ENCODE results near the gene NIPAL3. TPM values are rescaled to one million over a fixed set of nuclear protein-coding genes. Genes with fewer than 3 reads are reported as not detected.

Gene NIPAL3
- total RNA-seq, 1 experiment from 2014 or later: 7.7 TPM

DNA sequence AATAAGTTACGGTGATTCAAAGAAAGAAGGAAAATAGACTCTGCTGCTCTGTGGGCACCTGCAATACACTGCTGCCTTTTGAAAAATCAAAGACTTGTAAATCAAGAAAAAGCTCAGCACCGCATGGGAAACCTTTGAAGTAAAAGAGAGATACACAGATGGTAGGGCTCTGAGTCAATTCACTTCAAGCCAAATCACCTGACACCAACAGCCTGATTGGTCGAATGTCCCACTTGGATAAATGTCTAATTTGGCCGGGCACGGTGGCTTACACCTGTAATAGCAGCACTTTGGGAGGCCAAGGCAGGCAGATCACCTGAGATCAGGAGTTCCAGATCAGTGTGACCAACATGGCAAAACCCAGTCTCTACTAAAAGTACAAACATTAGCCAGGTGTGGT lies 67.8 kb downstream of the NIPAL3 start:
- H2AFZ ChIP-seq (ENCODE audit: low read length): no peak overlapping the region
- WGBS (ENCODE audit: extremely low coverage, insufficient read length, low lambda C conversion rate): no CpG with 5 or more reads among the region's 5 CpGs
- H3K9me3 Mint-ChIP-seq: peaks cover 1 to 3% of the 10 kb centered on the region in 2 experiments; a peak in 2 of 5 replicates

More for the DNA sequence above, 67.8 kb downstream of the NIPAL3 start:
- no peak overlapping the region for H3T11ph ChIP-seq (ENCODE audit: low read length)
- no peak overlapping the region for H4K8ac ChIP-seq (replicated peaks; ENCODE audit: insufficient read length, low read depth, low read length)
- H3K56ac ChIP-seq (ENCODE audit: insufficient read length, low read depth, low read length): no peak overlapping the region
- peaks cover 8 to 10% of the 10 kb centered on the region in 2 experiments for H3K4me1 Mint-ChIP-seq
- no peak overlapping the region for H3K27ac Mint-ChIP-seq
- H3K79me1 ChIP-seq (ENCODE audit: insufficient read depth, low read depth, low read length, poor library complexity, severe bottlenecking): no peaks in the 10 kb centered on the region
- H3K27me3 Mint-ChIP-seq (ENCODE audit: low read depth): no peaks in the 10 kb centered on the region
- no peak overlapping the region for H3K4ac ChIP-seq (ENCODE audit: low read depth, low read length)
- H3K9me3 ChIP-seq (ENCODE audit: control insufficient read depth, low read depth, low read length): no peaks in the 10 kb centered on the region
- H3K18ac ChIP-seq (ENCODE audit: insufficient read length, low read depth, low read length): no peak overlapping the region
- H2BK12ac ChIP-seq (ENCODE audit: insufficient read length, low read depth, low read length): no peak overlapping the region
- H3K4me2 ChIP-seq (ENCODE audit: insufficient read depth, insufficient read length, low read length): no peak overlapping the region
- H3K9ac ChIP-seq (ENCODE audit: extremely low read depth, insufficient read length, low read length): no peak overlapping the region
- no peak overlapping the region for H3K4me3 Mint-ChIP-seq
- no peaks in the 10 kb centered on the region; a peak in 1 of 7 replicates for H3K36me3 Mint-ChIP-seq (ENCODE audit: insufficient read depth in 1 of 3, low read depth in 3 of 3)
- no peak overlapping the region for H4K91ac ChIP-seq (ENCODE audit: insufficient read length, low read depth, low read length)
- H2BK120ac ChIP-seq (ENCODE audit: low read depth, low read length, poor library complexity, severe bottlenecking): no peak overlapping the region
- H3K23me2 ChIP-seq (ENCODE audit: insufficient read length, low read depth, low read length, poor library complexity, severe bottlenecking): no peaks in the 10 kb centered on the region
- no peak overlapping the region for H2BK15ac ChIP-seq (ENCODE audit: low read depth, low read length)
- H3K27ac ChIP-seq (ENCODE audit: insufficient read length, low read depth, low read length): no peak overlapping the region
- no peak overlapping the region for H3K14ac ChIP-seq (ENCODE audit: insufficient read depth, low read length)
- no peaks in the 10 kb centered on the region for H4K20me1 ChIP-seq (ENCODE audit: control insufficient read depth, insufficient read depth, insufficient read length)
- H3K27me3 ChIP-seq (ENCODE audit: insufficient read depth, low read length): no peaks in the 10 kb centered on the region
- no peaks in the 10 kb centered on the region for H3K79me2 ChIP-seq (ENCODE audit: insufficient read depth, low read length)
- H2BK5ac ChIP-seq (ENCODE audit: insufficient read length, low read length): no peak overlapping the region
- no peak for DNase-seq
- H2AK5ac ChIP-seq (ENCODE audit: insufficient read length, low read length): no peak overlapping the region
- H4K5ac ChIP-seq (ENCODE audit: insufficient read length, low read depth, low read length): no peak overlapping the region
- H3K4me1 ChIP-seq (ENCODE audit: insufficient read depth, low read length): peaks cover 4% of the 10 kb centered on the region; the same call in 1 of the 2 replicates
- H2BK20ac ChIP-seq (ENCODE audit: low read depth, low read length, poor library complexity, severe bottlenecking): no peak overlapping the region
- TF ChIP-seq, protein P1, sequence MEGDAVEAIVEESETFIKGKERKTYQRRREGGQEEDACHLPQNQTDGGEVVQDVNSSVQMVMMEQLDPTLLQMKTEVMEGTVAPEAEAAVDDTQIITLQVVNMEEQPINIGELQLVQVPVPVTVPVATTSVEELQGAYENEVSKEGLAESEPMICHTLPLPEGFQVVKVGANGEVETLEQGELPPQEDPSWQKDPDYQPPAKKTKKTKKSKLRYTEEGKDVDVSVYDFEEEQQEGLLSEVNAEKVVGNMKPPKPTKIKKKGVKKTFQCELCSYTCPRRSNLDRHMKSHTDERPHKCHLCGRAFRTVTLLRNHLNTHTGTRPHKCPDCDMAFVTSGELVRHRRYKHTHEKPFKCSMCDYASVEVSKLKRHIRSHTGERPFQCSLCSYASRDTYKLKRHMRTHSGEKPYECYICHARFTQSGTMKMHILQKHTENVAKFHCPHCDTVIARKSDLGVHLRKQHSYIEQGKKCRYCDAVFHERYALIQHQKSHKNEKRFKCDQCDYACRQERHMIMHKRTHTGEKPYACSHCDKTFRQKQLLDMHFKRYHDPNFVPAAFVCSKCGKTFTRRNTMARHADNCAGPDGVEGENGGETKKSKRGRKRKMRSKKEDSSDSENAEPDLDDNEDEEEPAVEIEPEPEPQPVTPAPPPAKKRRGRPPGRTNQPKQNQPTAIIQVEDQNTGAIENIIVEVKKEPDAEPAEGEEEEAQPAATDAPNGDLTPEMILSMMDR (conservative IDR thresholded peaks at IDR 0.05): no peak
- no peak overlapping the region for H3K23ac ChIP-seq (ENCODE audit: insufficient read length, low read depth, low read length)

Measured in H9 (cell line).